HK-2 (cell line): ENCODE measurements around the gene ASIC4.
A peak's percentile ranks its signal among the peaks of the same experiment; 100 is the strongest.

ENCODE experiments used
- DNase-seq: peaks from one replicate; pipeline ENCODE4 v3.0.0-alpha.2; 2018; ENCODE audit not compliant: unreplicated experiment

ASIC4 gene

GRCh38 chr2:219480004-219480403, 34.3 kb upstream of the ASIC4 start:
- no peak for DNase-seq

GRCh38 chr2:219482674-219483405, 31.4 kb upstream of the ASIC4 start:
- DNase-seq, result no peak

GRCh38 chr2:219483451-219484342, 30.6 kb upstream of the ASIC4 start:
- DNase-seq, result no peak

DNA sequence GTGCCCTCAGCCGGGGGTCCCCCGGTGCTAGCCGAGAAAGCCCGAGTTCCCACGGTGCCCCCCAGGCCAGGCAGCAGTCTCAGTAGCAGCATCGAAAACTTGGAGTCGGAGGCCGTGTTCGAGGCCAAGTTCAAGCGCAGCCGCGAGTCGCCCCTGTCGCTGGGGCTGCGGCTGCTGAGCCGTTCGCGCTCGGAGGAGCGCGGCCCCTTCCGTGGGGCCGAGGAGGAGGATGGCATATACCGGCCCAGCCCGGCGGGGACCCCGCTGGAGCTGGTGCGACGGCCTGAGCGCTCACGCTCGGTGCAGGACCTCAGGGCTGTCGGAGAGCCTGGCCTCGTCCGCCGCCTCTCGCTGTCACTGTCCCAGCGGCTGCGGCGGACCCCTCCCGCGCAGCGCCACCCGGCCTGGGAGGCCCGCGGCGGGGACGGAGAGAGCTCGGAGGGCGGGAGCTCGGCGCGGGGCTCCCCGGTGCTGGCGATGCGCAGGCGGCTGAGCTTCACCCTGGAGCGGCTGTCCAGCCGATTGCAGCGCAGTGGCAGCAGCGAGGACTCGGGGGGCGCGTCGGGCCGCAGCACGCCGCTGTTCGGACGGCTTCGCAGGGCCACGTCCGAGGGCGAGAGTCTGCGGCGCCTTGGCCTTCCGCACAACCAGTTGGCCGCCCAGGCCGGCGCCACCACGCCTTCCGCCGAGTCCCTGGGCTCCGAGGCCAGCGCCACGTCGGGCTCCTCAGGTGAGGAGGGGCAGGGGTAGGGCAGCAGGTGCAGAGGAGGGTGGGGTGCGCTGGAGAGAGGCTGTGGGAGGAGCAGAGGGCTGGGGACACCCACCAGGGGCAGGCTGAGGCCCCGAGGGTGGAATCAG, 29.7 kb upstream of the ASIC4 start:
- DNase-seq, result no peak

DNA sequence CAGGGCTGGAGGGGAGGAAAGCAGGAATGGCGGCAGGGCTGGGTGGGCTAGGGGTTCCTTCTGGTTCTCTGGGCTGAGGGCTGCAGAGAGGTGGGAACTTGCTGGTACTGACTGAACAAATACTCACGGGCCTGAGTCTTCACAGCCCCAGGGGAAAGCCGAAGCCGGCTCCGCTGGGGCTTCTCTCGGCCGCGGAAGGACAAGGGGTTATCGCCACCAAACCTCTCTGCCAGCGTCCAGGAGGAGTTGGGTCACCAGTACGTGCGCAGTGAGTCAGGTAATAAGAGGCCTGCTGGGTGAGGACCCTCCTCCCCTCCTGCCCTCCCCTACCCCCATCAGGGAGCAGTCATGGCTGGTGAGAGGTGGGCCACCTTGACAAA, 29.1 kb upstream of the ASIC4 start:
- no peak for DNase-seq

DNA sequence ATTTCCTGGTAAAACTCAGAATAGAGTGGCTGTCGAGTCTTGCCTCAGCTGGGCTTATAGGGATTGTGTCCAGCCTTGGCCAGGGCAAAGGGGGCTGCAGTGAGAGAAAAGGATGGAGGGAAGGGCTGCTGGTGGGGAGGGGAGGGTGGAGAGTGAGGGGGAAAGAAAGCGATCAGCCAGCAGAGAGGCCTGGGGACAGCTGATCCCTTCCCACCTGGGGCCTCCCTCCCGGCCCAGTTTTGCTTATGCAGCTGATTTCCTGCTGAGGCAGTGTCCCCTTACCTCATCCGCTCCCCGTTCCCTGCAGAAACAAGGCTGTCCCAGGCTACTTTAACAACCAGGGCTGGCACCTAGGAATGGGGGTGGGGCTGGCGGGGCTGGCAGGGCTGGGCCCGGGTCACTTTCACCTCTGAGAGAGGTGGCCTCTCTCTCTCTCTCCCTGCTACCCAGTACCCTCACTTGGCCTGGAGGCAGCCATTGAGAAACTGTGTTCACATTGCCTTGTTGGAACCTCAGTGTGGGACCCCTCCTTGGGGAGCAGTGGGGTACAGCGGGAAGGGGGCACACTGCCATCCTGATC, 27.8 kb upstream of the ASIC4 start:
- no peak for DNase-seq

- no peak for DNase-seq
Observed at GRCh38 chr2:219488149-219488843, 26.0 kb upstream of the ASIC4 start.

DNA sequence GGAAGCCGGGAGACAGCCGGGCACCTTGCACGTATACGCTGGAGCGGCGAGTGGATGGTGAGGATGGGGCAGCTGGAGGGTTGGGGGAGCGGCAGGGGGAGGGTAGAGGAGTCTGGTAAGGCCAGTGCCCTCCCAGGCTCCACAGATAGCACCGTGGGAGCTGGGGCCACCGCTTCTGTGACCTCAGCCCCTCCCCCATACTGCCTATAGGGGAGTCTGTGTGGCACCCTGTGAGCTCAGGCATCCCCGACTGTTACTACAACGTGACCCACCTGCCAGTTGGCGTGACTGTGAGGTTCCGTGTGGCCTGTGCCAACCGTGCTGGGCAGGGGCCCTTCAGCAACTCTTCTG, 25.5 kb upstream of the ASIC4 start:
- no peak for DNase-seq

DNA sequence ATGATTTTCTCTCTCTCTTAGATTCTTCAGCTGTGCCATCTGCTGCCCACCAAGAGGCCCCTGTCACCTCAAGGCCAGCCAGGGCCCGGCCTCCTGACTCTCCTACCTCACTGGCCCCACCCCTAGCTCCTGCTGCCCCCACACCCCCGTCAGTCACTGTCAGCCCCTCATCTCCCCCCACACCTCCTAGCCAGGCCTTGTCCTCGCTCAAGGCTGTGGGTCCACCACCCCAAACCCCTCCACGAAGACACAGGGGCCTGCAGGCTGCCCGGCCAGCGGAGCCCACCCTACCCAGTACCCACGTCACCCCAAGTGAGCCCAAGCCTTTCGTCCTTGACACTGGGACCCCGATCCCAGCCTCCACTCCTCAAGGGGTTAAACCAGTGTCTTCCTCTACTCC, 25.0 kb upstream of the ASIC4 start:
- DNase-seq, result no peak

DNA sequence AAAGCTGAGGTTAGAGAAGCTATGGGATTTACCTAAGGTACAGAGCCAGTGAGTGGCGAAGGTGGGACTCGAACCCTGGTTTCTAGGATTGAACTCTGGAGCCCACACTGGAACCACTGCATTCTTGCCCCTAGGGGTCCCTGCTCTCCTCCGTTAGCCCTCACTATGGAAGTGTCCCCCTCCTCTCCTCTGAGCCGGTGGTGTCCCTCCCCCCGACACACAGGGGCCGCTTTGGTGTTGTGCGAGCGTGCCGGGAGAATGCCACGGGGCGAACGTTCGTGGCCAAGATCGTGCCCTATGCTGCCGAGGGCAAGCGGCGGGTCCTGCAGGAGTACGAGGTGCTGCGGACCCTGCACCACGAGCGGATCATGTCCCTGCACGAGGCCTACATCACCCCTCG, 24.1 kb upstream of the ASIC4 start:
- DNase-seq, result no peak

DNA sequence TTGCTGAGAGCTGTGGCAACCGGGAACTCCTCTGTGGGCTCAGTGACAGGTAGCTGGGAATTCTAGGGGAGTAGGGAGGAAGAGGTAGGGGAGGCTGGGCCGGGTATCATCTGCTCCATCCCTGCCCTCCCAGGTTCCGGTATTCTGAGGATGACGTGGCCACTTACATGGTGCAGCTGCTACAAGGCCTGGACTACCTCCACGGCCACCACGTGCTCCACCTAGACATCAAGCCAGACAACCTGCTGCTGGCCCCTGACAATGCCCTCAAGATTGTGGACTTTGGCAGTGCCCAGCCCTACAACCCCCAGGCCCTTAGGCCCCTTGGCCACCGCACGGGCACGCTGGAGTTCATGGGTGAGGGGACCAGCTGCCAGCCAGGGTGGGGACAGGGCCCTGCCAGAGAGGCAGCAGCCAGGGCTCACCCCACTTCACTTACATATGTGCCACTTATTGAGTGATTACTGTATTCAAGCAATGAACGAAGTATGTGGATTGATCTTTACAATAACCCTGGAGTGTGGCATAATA, 23.6 kb upstream of the ASIC4 start:
- DNase-seq, result no peak

GRCh38 chr2:219491278-219491963, 22.9 kb upstream of the ASIC4 start:
- no peak for DNase-seq

DNA sequence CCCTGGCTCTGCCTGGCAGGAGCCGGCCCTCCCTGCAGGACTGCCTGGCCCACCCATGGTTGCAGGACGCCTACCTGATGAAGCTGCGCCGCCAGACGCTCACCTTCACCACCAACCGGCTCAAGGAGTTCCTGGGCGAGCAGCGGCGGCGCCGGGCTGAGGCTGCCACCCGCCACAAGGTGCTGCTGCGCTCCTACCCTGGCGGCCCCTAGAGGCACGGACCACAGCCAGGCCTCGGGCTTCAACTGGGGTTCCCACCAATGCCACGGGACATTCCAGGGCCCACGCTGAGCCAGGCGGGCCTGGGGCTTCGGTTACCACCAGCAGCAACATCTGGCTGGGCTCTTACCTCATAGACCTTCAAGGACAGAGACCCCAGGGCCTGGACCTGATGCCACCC, 21.7 kb upstream of the ASIC4 start:
- no peak for DNase-seq

DNA sequence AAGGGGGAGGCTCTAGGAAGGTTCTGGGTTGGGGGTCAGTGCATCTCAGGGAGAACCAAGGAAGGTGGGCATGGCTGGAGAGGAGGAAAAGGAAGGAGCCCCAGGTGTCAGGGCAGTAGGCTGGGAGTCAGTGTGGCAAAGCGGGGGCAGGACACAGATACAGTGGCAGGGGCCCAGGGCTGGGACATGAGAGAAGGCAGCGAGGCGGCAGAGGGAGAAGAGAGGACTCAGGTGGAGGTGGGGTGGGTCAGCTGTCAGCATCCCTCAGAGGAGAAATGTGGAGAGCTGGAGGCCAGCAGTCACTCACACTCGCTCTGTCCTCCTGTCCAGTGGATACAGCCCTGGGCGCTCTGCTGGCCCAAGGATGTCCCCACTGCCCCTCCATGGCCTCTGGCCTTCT, 21.2 kb upstream of the ASIC4 start:
- no peak for DNase-seq

- no peak for DNase-seq
Observed at GRCh38 chr2:219494952-219495530, 19.2 kb upstream of the ASIC4 start.

DNA sequence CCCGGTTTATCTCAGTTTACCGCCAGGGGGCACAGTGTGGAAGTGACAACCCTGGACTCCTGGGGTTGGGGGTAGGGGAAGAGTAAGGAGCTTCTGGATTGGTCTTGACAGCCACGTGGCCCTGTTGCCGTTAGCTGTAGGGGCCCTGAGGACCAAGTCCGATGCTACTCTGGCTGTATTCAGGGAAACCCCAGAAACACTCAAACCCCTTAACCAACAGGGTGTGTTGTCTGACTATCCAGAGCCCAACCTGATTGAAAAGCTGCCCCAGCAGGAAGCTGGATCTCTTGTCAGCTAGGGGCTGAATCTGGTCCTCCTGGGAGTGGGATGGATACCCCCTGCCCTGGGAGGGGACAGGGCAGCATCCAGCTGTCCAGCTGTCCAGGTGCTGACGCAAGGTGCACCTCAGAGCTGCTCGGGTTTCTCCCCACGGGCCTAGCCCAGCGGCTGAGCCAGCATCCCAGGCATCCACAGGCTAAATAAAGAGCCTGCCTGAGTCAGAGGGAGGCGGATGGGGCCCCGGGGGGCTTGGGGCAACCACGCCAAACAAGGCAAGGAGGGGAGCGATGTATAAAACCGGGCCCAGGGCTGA, 18.7 kb upstream of the ASIC4 start:
- peak; percentile 67 for DNase-seq

GRCh38 chr2:219496247-219496824, 17.9 kb upstream of the ASIC4 start:
- DNase-seq, result no peak

DNA sequence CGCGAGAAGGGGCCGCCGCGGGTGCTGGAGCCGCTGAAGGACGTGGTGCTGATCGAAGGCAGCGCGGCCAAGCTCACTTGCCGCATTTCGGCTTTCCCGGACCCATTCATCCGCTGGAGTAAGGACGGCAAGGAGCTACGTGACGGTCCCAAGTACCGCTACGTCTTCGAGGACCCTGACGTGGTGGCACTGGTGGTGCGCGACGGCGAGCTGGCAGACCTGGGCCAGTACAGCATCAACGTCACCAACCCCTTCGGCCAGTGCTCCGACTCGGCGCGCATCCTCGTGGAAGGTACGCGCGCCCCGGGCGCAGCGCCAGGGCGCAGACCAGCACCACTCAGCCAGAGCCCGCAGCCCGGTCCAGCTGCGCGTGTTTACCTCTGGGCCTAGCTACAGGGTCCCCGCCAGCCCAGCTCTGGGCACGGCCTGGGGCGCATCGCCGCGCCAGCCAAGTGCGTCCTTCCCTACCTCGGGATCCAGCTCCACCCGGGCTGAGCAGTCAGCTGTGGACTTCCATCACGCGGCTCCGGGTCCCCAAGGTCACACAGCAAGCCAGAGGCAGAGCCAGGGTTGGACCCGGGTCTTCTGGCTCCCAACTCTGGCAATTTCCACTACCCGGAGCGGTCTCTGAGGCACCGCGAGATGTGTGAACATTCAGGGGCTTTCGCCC, 17.3 kb upstream of the ASIC4 start:
- no peak for DNase-seq
